ENCODE data around the gene HSPB7. TPM values are rescaled to one million over a fixed set of nuclear protein-coding genes. Genes with fewer than 3 reads are reported as not detected.

Gene HSPB7
- total RNA-seq, 1 experiment from 2014 or later = not detected

DNA sequence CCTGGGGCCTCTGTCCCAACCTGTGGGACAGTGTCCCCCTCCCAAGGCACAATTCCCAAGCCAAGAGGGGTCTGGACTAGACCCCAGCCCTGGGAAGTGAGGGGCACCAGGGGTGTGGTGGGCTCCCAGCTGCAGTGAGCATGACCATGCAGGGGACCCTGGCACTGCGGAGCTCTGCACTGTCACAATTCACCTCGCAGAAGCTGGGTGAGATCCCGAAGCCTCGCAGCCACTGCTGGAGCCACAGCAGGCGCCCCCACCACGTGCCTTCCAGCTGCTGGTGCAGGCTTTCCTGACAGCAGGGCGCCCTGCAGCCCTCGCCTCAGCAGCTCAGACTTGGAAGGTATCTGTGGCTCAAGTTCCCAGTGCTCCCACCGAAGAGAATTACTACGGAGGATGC is 23.8 kb downstream of the HSPB7 start:
- Histone ChIP-seq H2BK5ac (ENCODE audit: insufficient read length, low read length) (no peak overlapping the region), H3K27ac (ENCODE audit: insufficient read length, low read depth, low read length) (no peak overlapping the region), H3K9ac (ENCODE audit: extremely low read depth, insufficient read length, low read length) (no peak overlapping the region), H3K4me1 (ENCODE audit: insufficient read depth, low read length) (no peaks in the 10 kb centered on the region), H2BK20ac (ENCODE audit: low read depth, low read length, poor library complexity, severe bottlenecking) (no peak overlapping the region), H3K79me2 (ENCODE audit: insufficient read depth, low read length) (no peaks in the 10 kb centered on the region), H3K79me1 (ENCODE audit: insufficient read depth, low read depth, low read length, poor library complexity, severe bottlenecking) (no peaks in the 10 kb centered on the region), H3K14ac (ENCODE audit: insufficient read depth, low read length) (no peak overlapping the region), H3K4ac (ENCODE audit: low read depth, low read length) (no peak overlapping the region), H2BK120ac (ENCODE audit: low read depth, low read length, poor library complexity, severe bottlenecking) (no peak overlapping the region), H3K23ac (ENCODE audit: insufficient read length, low read depth, low read length) (no peak overlapping the region), H3T11ph (ENCODE audit: low read length) (no peak overlapping the region), H4K20me1 (ENCODE audit: control insufficient read depth, insufficient read depth, insufficient read length) (no peaks in the 10 kb centered on the region), H2BK12ac (ENCODE audit: insufficient read length, low read depth, low read length) (no peak overlapping the region), H4K5ac (ENCODE audit: insufficient read length, low read depth, low read length) (no peak overlapping the region), H3K9me3 (ENCODE audit: control insufficient read depth, low read depth, low read length) (no peaks in the 10 kb centered on the region), H2AK5ac (ENCODE audit: insufficient read length, low read length) (no peak overlapping the region), H3K18ac (ENCODE audit: insufficient read length, low read depth, low read length) (no peak overlapping the region), H2AFZ (ENCODE audit: low read length) (no peak overlapping the region), H3K56ac (ENCODE audit: insufficient read length, low read depth, low read length) (no peak overlapping the region), H3K23me2 (ENCODE audit: insufficient read length, low read depth, low read length, poor library complexity, severe bottlenecking) (no peaks in the 10 kb centered on the region), H2BK15ac (ENCODE audit: low read depth, low read length) (no peak overlapping the region), H3K27me3 (ENCODE audit: insufficient read depth, low read length) (no peaks in the 10 kb centered on the region), H3K4me2 (ENCODE audit: insufficient read depth, insufficient read length, low read length) (no peak overlapping the region), H4K91ac (ENCODE audit: insufficient read length, low read depth, low read length) (no peak overlapping the region), H4K8ac (replicated peaks; ENCODE audit: insufficient read length, low read depth, low read length) (no peak overlapping the region)
- Mint-ChIP-seq H3K27me3 (ENCODE audit: low read depth) (peaks cover 16% of the 10 kb centered on the region), H3K9me3 (no peaks in the 10 kb centered on the region), H3K27ac (no peak overlapping the region), H3K4me1 (no peaks in the 10 kb centered on the region), H3K36me3 (ENCODE audit: insufficient read depth in 1 of 3, low read depth in 3 of 3) (no peaks in the 10 kb centered on the region), H3K4me3 (no peak overlapping the region)
- no CpG with 5 or more reads among the region's 10 CpGs for WGBS (ENCODE audit: extremely low coverage, insufficient read length, low lambda C conversion rate)
- DNase-seq = no peak
- TF ChIP-seq, protein P1, sequence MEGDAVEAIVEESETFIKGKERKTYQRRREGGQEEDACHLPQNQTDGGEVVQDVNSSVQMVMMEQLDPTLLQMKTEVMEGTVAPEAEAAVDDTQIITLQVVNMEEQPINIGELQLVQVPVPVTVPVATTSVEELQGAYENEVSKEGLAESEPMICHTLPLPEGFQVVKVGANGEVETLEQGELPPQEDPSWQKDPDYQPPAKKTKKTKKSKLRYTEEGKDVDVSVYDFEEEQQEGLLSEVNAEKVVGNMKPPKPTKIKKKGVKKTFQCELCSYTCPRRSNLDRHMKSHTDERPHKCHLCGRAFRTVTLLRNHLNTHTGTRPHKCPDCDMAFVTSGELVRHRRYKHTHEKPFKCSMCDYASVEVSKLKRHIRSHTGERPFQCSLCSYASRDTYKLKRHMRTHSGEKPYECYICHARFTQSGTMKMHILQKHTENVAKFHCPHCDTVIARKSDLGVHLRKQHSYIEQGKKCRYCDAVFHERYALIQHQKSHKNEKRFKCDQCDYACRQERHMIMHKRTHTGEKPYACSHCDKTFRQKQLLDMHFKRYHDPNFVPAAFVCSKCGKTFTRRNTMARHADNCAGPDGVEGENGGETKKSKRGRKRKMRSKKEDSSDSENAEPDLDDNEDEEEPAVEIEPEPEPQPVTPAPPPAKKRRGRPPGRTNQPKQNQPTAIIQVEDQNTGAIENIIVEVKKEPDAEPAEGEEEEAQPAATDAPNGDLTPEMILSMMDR (conservative IDR thresholded peaks at IDR 0.05) = no peak
